ENCODE measurements around the gene DNAH10.

GRCh38 chr12:123894823-123895345, 132.8 kb downstream of the DNAH10 start:
- TF ChIP-seq ELK1 (IDR thresholded peaks at IDR 0.05; ENCODE audit: borderline replicate concordance, low read depth, low read length) (no peak), NFE2L2 (IDR thresholded peaks at IDR 0.05; ENCODE audit: low read depth, low read length) (no peak), BHLHE40 (IDR thresholded peaks at IDR 0.05; ENCODE audit: low read depth, low read length) (no peak), FOS (IDR thresholded peaks at IDR 0.05; ENCODE audit: low read depth, low read length) (no peak), RAD21 (IDR thresholded peaks at IDR 0.05; ENCODE audit: low read length) (no peak)
- TF ChIP-seq, protein P1, sequence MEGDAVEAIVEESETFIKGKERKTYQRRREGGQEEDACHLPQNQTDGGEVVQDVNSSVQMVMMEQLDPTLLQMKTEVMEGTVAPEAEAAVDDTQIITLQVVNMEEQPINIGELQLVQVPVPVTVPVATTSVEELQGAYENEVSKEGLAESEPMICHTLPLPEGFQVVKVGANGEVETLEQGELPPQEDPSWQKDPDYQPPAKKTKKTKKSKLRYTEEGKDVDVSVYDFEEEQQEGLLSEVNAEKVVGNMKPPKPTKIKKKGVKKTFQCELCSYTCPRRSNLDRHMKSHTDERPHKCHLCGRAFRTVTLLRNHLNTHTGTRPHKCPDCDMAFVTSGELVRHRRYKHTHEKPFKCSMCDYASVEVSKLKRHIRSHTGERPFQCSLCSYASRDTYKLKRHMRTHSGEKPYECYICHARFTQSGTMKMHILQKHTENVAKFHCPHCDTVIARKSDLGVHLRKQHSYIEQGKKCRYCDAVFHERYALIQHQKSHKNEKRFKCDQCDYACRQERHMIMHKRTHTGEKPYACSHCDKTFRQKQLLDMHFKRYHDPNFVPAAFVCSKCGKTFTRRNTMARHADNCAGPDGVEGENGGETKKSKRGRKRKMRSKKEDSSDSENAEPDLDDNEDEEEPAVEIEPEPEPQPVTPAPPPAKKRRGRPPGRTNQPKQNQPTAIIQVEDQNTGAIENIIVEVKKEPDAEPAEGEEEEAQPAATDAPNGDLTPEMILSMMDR (conservative IDR thresholded peaks at IDR 0.05; ENCODE audit: low read depth, low read length): no peak
